ENCODE data around the gene SERPINC1. TPM values are rescaled to one million over a fixed set of nuclear protein-coding genes. Genes with fewer than 3 reads are reported as not detected.
A peak's percentile ranks its signal among the peaks of the same experiment; 100 is the strongest.

Gene SERPINC1
- total and polyA plus RNA-seq, 9 of the 15 experiments (the other 6 are each of a cell fraction or from before 2014, with no cell fraction given), result 0.07 to 1.2 (median 0.50) TPM

GRCh38 chr1:173867141-173867752 lies 49.9 kb downstream of the SERPINC1 start (continued):
- TF ChIP-seq ZNF407 (IDR thresholded peaks at IDR 0.05; ENCODE audit: low read depth) (no peak), HSF4 (CRISPR knock-in tag; IDR thresholded peaks at IDR 0.05; ENCODE audit: borderline replicate concordance) (no peak), MBD1 (CRISPR knock-in tag; IDR thresholded peaks at IDR 0.05) (no peak), CUX1 (CRISPR knock-in tag; IDR thresholded peaks at IDR 0.05) (no peak), ESRRB (CRISPR knock-in tag; IDR thresholded peaks at IDR 0.05; ENCODE audit: borderline replicate concordance) (no peak), PCBP1 (IDR thresholded peaks at IDR 0.05; ENCODE audit: low read depth, low read length, poor library complexity, severe bottlenecking) (no peak), DEAF1 (CRISPR knock-in tag; IDR thresholded peaks at IDR 0.05) (0 out of 2 replicates have a peak, but pooled peaks have one; percentile 19), MAFK (IDR thresholded peaks at IDR 0.05; ENCODE audit: low read length) (no peak), MEF2D (tag; conservative IDR thresholded peaks at IDR 0.05; ENCODE audit: low read depth) (no peak), MCM7 (IDR thresholded peaks at IDR 0.05) (no peak)

Measured in K562 (cell line).